ENCODE data around the gene HSPA14. TPM values are rescaled to one million over a fixed set of nuclear protein-coding genes. Genes with fewer than 3 reads are reported as not detected.

Gene HSPA14
- total and polyA plus RNA-seq, 2 of the 8 experiments (the other 6 are each of a cell fraction or from before 2014, with no cell fraction given): 20.5 to 36.4 TPM

DNA sequence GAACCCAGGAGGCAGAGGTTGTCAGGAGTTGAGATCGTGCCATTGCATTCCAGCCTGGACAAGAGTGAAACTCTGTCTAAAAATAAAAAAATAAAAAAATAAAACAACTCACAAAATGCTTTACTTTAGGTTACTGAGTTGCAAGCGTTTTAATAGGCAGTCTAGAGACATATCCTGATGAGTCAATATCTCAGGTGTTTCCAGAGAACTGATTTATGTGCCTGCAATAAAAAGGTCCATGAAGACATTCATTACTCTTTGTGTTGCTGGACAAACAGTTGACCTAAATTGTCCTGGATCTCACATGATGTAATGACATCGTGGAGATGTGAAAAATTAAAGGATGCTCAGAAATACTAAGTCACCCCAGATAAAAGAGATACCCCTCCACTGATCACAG, 31.8 kb upstream of the HSPA14 start:
- Histone ChIP-seq H4K5ac (ENCODE audit: insufficient read length, low read depth, low read length) (no peak overlapping the region), H4K8ac (ENCODE audit: extremely low read depth, insufficient read depth, low read length) (no peak overlapping the region), H3K4me2 (ENCODE audit: insufficient read depth in 1 of 2, low read depth in 2 of 2, low read length in 2 of 2) (no peak overlapping the region), H2AFZ (ENCODE audit: low read length) (no peak overlapping the region), H3K9me3 (ENCODE audit: insufficient read depth in 2 of 2, low read depth in 1 of 2, low read length in 1 of 2) (no peaks in the 10 kb centered on the region), H3K18ac (ENCODE audit: extremely low read depth, low read length) (no peak overlapping the region), H3K23me2 (ENCODE audit: low read depth, low read length) (no peaks in the 10 kb centered on the region), H2BK20ac (ENCODE audit: low read length) (no peak overlapping the region), H3K4me3 (ENCODE audit: extremely low read depth in 1 of 4, insufficient read depth in 2 of 4, low read depth in 3 of 4, low read length in 4 of 4) (no peak overlapping the region), H2AK5ac (ENCODE audit: low read depth, low read length) (no peak overlapping the region), H3K4me1 (replicated peaks in 1 of 4; ENCODE audit: control insufficient read depth in 3 of 4, insufficient read depth in 4 of 4, low read length in 3 of 4) (0 out of 7 replicates have a peak, but pooled peaks cover 0 to 2% (median 0%) of the 10 kb centered on the region in 4 experiments), H3K36me3 (ENCODE audit: control insufficient read depth in 2 of 4, insufficient read depth in 4 of 4, low read length in 3 of 4) (no peaks in the 10 kb centered on the region), H2BK15ac (ENCODE audit: low read length) (no peak overlapping the region), H4K91ac (replicated peaks; ENCODE audit: insufficient read length, low read length) (no peak overlapping the region), H3K14ac (ENCODE audit: insufficient read length) (no peak overlapping the region), H2BK12ac (ENCODE audit: low read depth, low read length) (no peak overlapping the region), H3K4ac (replicated peaks; ENCODE audit: insufficient read length, low read depth, low read length) (no peak overlapping the region), H3K23ac (ENCODE audit: insufficient read length) (no peak overlapping the region), H3K79me1 (ENCODE audit: low read depth, low read length) (no peaks in the 10 kb centered on the region), H3K56ac (replicated peaks; ENCODE audit: insufficient read length, low read depth, low read length) (no peak overlapping the region), H3K79me2 (ENCODE audit: control insufficient read depth in 1 of 2, insufficient read depth in 2 of 2, low read length in 2 of 2) (no peaks in the 10 kb centered on the region), H3K9ac (replicated peaks in 1 of 4; ENCODE audit: extremely low read depth in 1 of 4, low read depth in 3 of 4, low read length in 3 of 4) (no peak overlapping the region), H4K20me1 (replicated peaks in 1 of 2; ENCODE audit: control insufficient read depth in 1 of 2, insufficient read depth in 2 of 2, low read length in 2 of 2) (no peaks in the 10 kb centered on the region), H3K27ac (ENCODE audit: low read depth, low read length) (no peak overlapping the region), H2BK120ac (replicated peaks; ENCODE audit: low read depth, low read length) (no peak overlapping the region), H2BK5ac (ENCODE audit: low read depth, low read length) (no peak overlapping the region), H3K27me3 (replicated peaks in 1 of 4; ENCODE audit: control insufficient read depth in 3 of 4, extremely low read depth in 1 of 4, insufficient read depth in 3 of 4, low read length in 3 of 4) (no peaks in the 10 kb centered on the region; a peak in 1 of 7 replicates)
- TF ChIP-seq RFX5 (IDR thresholded peaks at IDR 0.05; ENCODE audit: borderline replicate concordance, low read depth, low read length) (no peak), POU5F1 (IDR thresholded peaks at IDR 0.05; ENCODE audit: low read depth, low read length) (no peak), SIRT6 (IDR thresholded peaks at IDR 0.05; ENCODE audit: low read length) (no peak), RBBP5 (IDR thresholded peaks at IDR 0.05; ENCODE audit: borderline replicate concordance, low read depth, low read length) (no peak), GTF2F1 (IDR thresholded peaks at IDR 0.05; ENCODE audit: borderline replicate concordance, low read depth, low read length) (no peak), SIN3A (conservative IDR thresholded peaks at IDR 0.05 in 1 of 2, IDR thresholded peaks at IDR 0.05 in 1 of 2; ENCODE audit: low read depth in 1 of 2, low read length in 2 of 2) (no peak), GABPA (IDR thresholded peaks at IDR 0.05; ENCODE audit: borderline replicate concordance, insufficient read depth, low read length) (no peak), EGR1 (IDR thresholded peaks at IDR 0.05; ENCODE audit: borderline replicate concordance, low read depth, low read length) (no peak), HDAC6 (IDR thresholded peaks at IDR 0.05; ENCODE audit: low read depth, low read length) (no peak), TEAD4 (IDR thresholded peaks at IDR 0.05; ENCODE audit: low read depth, low read length) (no peak), NANOG (IDR thresholded peaks at IDR 0.05; ENCODE audit: insufficient read depth, low read depth, low read length, poor library complexity, severe bottlenecking) (no peak), SAP30 (IDR thresholded peaks at IDR 0.05; ENCODE audit: insufficient read depth, insufficient replicate concordance, low read length) (no peak), POLR2AphosphoS5 (IDR thresholded peaks at IDR 0.05; ENCODE audit: low read depth, low read length) (no peak)
- TF ChIP-seq, protein P1, sequence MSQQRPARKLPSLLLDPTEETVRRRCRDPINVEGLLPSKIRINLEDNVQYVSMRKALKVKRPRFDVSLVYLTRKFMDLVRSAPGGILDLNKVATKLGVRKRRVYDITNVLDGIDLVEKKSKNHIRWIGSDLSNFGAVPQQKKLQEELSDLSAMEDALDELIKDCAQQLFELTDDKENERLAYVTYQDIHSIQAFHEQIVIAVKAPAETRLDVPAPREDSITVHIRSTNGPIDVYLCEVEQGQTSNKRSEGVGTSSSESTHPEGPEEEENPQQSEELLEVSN (IDR thresholded peaks at IDR 0.05): no peak
- 90% methylated on average over 3 of the region's 3 CpGs; no CpG with 5 or more reads in 1 of the 2 experiments for WGBS, 2 experiments (ENCODE audit: extremely low coverage in 1 of 2, insufficient coverage in 1 of 2, insufficient read length in 1 of 2, insufficient replicate concordance in 2 of 2, low coverage in 1 of 2, low lambda C conversion rate in 2 of 2, missing lambda C conversion rate in 1 of 2)
- CTCF ChIA-PET (ENCODE audit: partially characterized antibody): no interaction called here
- POLR2A ChIA-PET (ENCODE audit: partially characterized antibody): no interaction called here
- DNase-seq (ENCODE audit: low read depth in 1 of 2, low spot score in 2 of 2): no peak
- FAIRE-seq: no peak

Measured in H1 (cell line).